GM21423 (cell line): ENCODE data around the gene C1orf167.
A peak's percentile ranks its signal among the peaks of the same experiment; 100 is the strongest.

Experiments used
- ATAC-seq: cut with Tn5 transposase; IDR thresholded peaks from one replicate; pipeline ENCODE4 v1.9.1; 2021; ENCODE audit warnings: mild to moderate bottlenecking, moderate library complexity; ENCODE audit not compliant: unreplicated experiment

Gene C1orf167, protein sequence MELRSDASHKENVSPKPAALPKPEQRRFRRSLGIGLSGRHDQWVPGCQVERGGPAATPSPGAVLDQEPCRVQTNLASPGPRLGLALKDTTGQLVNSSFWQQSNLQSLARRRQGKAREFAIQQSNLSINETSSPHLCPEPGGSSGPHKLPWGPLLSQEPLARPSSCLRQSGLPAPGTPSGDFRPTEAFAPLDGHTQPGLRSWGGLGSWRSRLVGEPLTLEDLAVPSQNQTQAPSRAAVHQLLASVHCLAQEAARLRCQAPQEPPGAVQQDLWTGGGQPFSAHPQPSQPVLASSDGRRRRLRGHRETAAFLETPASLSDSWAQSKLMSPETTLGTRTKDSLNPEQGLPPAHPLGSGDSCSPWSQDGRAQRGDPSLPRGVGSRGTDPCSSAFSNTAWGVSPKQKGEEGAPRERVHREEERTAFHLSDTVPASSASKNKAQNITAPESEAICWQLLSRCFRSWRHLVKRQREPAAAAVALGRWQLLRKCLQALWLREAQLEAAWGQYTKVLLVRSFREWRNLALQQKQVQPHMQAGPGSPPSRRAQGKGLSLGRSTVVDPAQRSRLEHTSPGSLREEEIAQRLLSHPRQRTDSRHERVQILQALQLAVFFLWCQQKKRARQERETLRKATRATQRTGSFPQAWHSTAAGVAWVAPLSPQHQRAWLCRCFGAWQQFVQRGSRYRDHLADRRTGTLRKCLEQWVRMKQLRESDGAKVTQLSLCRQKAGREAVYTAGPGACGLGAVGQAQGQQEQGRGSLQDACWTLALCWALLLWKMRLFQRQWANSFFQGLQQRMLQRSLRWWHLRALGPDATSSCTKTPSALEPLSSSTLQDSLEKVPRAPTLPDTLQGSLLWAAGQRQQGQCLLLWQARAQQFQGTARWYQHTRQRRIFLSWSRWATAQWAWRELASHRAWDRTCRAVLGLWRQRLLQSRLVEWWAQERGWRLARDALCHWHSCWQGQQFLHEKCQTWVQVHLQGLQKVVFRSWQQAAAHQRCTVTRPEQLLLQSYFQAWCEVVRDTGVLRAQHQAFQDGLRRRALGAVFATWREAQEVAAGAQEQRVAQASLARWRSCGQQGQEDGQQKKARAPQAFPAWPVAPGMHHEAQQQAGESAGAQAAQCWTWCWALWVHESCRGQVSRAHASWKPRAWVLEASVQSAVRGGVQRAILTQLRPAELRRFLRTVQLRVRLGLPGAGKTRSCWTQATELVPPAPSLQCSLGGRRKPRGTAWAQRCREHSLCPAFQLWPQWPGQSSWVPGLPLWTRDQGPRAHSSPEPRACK (N-terminal part only)

DNA sequence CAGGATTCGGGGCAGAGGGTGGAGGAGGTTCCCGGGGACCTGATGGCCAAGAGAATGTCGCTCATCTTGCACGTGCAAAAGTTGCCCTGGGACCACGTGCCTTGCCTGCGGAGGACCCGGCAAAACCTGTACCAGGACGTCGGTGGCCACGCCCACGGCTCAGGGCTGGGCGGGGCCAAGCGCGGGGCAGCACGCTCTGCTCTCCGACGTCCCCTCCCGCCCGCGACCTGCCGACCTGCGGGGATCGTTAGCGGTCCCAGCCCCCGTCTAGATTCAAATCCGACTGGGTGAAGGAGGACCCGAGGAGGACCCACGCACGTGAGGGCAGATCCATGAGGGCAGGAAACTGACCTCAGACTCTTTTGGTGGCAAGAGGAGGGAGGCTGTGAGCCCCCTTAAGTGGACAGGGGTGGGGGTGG, at the start of gene C1orf167:
Gene C1orf167, plus strand, starts transcription at position 206 of the 419 bp plus-strand sequence. CDS start 2,208 bp downstream, outside the sequence.
- no peak for ATAC-seq

DNA sequence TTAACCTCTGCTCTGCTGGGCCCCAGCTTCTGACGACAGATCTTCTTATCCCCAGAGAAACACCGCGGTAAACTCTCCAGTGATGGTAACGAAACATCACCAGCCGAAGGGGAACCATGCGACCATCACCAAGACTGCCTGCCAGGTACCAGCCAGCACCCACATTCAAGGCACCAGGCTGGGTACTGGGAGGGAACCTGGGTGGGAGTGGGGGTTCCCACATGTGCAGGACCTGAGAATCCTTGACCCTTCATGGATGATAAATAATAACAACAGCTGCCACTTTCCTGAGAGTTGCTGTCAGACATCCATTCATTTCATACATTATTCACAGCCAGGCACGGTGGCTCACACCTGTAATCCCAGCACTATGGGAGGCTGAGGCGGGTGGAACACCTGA, 49.7 kb upstream of the C1orf167 start:
- ATAC-seq = no peak

DNA sequence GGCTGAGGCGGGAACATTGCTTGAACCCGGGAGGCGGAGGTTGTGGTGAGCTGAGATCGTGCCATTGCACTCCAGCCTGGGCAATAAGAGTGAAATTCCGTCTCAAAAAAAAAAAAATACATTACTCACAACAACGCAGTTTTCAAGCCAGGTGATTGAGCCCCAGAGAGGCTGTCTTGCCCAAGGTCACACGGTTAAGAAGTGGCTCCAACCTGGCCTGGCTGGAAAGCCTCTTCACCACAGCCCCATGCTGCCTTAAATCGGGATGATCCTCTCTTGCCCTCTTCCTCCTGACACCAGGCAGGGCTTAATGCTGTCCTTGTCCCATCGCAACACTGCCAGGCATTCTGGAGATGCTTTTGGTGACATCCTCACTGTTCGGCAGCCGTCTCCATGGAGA, 48.9 kb upstream of the C1orf167 start:
- ATAC-seq = no peak

DNA sequence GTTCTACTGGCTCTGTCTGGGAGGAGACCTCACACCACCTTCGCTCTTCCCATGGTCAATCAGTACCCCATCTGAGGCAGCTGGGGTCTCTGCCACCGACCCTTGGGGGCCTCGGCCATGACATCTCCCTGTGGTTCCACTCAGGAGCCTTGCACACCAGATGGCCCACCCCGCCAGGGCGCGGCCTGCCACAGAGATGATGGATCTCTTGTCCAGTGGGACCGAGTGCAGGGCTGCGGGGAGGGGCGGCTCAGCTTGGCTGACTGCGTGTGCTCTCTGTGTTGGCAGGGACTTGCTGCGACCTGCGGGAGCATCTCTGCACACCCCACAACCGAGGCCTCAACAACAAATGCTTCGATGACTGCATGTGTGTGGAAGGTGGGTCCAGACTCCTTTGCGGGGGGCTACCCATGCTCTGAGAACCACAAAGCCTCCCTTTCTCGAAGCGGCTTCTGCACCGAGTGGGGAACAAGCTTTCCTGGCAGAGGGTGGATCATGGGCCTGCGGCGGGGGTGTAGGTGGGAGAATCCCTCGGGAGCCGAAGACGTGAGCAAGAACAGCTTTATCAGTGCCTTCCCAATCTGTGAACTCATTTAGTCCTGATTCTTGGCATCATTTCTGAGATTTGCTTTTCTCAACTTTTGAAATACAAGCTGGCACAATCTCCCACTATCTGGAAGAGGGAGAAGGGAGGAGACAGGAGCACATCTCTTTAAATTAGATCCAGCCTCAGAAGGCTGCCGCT, 47.0 kb upstream of the C1orf167 start:
- no peak for ATAC-seq

DNA sequence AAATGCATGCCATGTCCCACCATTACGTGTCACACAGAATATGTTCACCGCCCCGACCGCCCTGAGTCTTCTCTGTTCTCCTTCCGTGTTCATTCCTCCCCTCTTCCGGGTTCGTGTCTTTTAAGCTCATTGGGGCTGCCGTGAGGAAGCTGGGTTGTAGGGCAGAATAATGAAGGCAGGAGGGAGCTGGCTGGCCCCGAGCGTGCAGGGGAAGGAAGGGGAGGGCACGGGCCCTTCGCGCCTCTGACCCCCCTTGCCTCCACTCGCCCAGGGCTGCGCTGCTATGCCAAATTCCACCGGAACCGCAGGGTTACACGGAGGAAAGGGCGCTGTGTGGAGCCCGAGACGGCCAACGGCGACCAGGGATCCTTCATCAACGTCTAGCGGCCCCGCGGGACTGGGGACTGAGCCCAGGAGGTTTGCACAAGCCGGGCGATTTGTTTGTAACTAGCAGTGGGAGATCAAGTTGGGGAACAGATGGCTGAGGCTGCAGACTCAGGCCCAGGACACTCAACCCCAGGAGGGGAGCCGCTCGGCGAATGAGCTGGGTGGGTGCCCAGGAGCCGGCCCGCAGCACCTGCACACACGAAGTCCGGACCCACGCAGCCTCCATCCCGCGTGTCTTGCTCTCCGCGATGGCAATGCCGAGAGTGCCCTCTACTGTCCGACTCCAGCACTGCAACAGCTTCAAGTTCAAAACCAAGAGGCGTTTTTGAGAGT, 42.5 kb upstream of the C1orf167 start:
- ATAC-seq = peak; percentile 44

DNA sequence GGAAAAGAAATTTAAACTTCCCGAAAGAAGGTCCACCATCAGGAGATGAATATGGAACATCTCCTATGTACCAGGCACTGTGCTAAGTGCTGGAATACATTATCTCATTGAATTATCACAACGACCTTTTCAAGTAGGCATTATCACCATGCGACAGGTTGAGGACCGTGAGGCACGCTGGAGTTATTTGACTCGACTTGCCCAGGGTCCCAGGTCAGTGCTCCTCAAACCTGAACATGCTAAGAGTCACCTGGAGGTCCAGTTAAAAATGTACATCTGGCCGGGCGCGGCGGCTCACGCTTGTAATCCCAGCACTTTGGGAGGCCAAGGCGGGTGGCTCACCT, 42.0 kb upstream of the C1orf167 start:
- ATAC-seq = no peak

DNA sequence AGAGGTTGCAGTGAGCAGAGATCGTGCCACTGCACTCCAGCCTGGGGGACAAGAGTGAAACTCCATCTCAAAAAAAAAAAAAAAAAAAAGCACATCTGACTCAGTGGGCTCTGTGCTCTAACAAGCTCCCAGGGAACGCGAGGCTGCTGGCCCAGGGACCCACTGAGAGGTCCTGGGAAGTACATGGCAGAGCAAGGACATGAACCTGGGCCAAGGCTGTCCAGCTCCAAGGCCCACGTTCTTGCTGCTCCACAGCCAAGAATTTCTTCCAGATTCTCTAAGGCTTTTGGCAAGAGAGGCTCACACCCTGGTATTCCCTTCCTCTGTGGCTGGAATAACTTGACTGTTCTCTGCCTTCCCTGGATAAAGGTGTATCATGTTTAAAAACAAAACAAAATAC, 41.5 kb upstream of the C1orf167 start:
- ATAC-seq = no peak

DNA sequence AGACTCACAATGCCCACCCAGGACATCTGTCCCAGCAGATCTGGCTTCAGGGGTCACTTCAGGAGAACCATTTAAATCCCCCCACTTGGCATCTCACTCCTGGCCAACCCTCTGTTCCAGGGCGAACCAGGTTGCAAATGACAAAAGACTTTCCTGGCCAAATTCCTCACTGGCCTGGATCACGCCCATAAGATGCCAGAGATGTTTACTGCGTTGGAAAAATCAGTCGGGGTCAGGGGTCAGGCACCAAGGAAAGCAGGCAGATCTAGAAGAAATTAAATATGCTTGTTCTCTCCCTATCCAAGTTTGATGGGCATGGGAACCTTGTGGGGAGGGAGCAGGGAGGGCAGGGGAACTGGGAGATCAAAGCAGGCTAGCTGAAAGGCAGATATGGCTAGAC, 40.7 kb upstream of the C1orf167 start:
- ATAC-seq = no peak

DNA sequence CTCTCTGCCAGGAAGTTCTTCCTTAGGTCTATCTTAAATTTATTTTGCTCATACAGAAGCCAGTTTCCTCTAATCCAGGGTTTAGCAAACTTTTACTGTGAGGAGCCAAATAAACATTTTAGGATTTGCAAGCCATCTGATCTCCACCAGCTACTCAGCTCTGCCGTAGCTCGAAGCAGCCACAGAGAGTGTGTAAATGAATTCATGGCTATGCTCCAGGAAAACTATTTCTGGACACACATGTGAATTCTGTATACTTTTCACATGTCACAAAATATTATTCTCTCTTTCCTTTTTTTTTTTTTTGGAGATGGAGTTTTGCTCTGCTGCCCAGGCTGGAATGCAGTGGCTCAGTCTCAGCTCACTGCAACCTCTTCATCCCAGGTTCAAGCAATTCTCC, 39.5 kb upstream of the C1orf167 start:
- no peak for ATAC-seq

DNA sequence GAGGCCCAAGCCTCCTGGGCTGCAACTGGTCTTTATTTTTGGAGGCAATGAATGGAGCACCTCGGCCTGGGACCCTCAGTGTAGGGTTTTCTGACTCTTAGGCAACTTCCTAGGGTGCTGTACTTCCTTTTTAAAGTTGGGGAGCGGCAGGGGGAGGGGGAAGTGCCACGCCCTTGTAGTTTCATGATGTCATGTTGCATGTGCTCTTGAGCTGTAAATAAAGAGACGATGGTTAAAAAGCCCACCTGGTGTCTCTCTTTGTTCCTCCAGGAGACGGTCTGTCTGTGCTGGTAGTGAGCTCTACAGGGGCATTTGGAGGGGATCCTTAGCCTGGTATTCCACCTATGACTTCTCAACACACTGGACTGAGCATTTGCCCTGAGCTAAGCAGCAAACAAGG, 36.4 kb upstream of the C1orf167 start:
- ATAC-seq = no peak

DNA sequence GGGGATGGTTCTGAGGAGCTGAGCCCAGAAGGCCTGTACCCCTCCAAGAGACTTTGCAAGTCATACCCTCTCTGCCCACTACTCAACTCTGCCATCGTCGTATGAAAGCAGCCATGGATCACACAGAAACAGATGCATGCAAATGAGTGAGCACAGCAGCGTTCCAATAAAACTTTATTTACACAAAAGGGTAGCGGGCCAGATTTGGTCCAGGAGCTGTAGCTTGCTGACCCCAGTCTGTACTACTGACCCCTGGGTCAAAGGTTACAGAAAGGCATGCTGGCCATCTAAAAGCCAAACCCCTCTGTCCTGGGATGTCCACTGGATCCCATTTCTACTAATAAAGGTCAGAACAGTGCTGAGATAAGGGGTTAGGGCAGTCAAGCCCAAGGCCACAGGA, 34.9 kb upstream of the C1orf167 start:
- no peak for ATAC-seq

DNA sequence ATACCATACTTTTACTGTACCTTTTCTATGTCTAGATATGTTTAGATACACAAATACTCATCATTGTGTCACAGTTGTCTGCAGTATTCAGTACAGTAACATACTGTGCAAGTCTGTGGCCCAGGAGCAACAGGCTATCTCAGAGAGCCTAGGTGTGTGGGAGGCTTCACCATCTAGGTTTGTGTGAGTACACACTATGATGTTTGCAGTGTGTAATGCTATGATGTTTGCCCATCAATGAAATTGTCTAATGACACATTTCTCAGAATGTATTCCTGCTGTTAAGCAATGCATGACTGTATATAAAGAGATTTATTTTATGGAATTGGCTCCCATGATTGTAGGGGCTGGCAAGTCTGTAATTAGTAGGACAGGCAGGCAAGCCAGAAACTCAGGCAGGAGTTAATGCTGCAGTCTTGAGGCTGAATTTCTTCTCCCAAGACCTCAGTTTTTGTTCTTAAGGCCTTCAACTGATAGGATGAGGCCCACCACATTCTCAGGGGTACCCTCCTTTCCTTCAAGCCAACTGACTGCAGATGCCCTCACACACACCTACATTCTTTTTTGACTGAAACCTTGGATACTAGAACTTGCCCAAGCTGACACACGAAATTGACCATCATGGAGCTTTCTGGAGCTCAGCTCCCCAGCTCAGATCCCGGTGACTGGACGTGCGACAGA, 33.7 kb upstream of the C1orf167 start:
- ATAC-seq = no peak

DNA sequence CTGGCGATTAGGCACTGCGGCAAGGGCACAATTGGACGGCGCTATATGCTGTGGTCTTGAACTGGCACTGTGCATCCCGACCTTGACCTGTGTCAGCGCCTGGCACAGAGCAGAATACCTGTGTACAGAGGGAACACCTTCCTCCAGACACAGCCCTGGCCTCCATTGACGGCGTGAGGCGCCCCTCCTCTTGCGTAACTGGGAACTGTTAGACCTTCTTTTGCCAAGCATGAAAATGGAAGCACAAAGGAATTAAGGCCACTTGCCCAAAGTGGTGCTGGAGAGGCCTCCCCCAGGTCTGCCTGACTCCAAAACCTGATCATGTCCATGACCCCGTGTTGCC, 32.9 kb upstream of the C1orf167 start:
- no peak for ATAC-seq

DNA sequence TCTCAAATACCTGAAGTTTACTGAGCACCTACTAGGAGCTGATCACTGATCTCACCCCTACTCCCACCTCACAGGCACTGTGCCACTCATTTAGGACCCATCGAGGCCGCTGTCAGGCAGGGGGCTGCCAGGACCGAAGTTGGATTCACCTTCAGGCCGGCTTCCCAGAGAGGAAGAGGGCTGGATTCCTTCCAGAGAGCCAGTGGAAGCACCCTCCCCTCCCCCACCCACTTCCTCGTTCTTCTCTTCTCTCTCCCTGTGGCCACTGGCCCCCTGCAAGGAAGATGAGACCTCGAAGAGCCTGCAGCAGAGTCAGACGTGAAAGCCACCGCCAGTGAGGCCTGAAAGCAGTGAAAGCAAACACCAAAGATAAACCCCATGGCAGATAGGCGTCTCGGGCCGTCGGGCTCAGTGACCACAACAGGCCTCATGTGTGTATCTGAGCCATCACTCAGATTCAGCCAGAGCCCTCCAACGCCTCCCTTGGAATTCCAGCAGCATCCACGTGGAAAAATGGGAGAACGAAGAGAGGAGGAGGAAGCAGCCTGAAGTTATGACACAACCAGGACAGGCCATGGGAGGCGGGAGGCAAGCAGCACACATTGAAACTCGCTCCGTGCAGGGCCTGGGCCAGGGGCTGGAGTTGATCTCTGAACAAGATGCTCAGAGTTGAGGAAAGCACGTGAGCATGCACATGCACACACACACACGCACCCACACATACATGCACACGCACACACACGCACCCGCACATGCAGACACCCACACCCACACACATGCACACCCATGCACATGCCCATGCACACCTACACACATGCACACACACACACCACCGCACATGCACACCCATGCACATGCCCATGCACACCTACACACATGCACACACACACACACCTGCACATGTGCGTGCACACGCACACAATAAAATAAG, 32.2 kb upstream of the C1orf167 start:
- ATAC-seq = no peak

DNA sequence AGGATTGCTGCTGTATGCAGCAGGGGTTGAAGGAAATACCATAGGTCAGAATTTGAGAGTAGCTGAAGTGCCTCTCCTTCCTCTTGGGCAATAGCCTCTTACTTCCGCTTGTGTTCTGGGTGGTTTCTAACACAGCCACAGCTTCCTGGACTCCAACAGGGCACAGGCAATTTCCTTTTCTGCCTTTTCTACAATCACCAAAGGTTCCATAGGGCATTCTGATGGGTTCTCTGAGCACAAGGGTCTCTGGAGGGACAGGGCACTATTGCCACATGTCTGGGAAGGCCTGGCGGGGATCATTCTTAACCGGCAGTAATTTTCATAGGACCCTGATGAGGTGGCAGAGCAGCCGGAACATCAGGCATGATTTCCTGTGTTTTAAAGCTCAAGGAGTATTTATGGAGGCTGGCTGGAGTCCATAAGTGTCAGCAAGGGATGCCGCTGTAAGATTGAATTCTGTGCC, 31.5 kb upstream of the C1orf167 start:
- peak; percentile 51 for ATAC-seq

DNA sequence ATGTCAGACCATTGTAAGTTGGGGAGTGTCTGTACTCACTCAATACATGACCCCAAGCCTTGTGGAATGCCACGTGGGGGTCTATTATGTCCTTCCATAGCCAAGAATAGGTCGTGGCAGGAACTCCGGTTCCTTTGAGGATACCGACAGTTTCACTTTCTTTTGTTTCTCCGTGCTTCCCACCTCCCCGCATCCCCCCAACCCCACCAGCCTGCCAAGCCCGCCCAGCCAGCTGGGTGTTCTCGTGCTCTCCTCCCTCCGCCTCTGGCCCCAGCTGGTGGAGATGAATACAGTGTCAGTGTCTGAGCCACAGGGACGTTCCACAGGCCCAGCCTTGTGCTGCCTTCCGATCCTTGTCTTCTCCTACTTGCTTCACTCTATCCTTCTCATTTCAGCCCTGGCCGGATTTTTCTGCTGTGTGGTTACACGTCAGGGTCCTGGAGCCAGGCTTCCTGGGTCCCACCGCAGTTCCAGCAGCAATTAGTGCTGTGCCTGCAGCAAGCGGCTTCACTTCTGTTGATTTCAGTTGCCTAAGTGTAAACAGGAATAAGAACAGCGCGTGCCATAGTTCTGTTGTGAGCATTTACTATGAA, 30.2 kb upstream of the C1orf167 start:
- no peak for ATAC-seq

DNA sequence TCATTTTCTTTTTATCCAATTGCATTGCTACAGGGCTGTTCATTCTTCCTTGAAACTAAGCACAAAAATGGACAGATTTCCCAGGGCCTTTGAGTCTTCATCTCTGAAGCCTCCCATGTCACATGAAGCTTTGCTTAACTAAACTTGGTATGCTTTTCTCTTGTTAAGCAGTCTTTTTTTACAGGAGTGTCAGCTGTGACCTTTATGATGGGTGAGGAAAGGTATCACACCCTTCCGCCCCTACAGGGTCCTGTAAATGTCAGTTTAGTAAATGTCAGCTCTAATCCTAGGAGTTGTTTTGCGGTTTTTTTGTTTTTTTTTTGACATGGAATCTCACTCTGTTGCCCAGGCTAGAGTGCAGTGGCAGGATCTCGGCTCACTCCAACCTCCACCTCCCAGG, 28.7 kb upstream of the C1orf167 start:
- no peak for ATAC-seq

DNA sequence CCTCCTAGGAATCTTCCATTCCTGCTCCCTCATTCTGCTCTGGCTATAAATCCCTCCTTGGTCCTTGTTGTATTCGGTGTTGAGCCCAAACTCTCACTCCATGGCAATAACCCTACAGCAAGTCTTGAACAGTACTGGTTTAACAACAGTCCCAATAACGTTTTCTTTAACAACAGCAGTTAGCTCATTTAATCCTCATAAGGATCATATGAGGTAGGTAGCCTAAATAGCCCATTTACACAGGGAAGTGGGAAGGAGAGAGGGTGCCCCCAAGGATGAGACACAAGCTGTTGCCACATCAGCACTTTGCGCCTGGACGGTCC, 26.5 kb upstream of the C1orf167 start:
- ATAC-seq = no peak
